GM18517 (cell line): ENCODE results near the gene GLRA3.

Experiments
- ATAC-seq: cut with Tn5 transposase; IDR thresholded peaks from one replicate; pipeline ENCODE4 v1.9.1; 2021; ENCODE audit warnings: mild to moderate bottlenecking, moderate library complexity; ENCODE audit not compliant: unreplicated experiment

The GLRA3 gene

GRCh38 chr4:174604198-174604597, 224.8 kb downstream of the GLRA3 start:
- no peak for ATAC-seq

- ATAC-seq: no peak
Measured at GRCh38 chr4:174600391-174600790, 228.7 kb downstream of the GLRA3 start.

- ATAC-seq: no peak
Measured at GRCh38 chr4:174598800-174599199, 230.2 kb downstream of the GLRA3 start.

- ATAC-seq: no peak
Measured at GRCh38 chr4:174596513-174596912, 232.5 kb downstream of the GLRA3 start.

GRCh38 chr4:174595141-174595929, 233.7 kb downstream of the GLRA3 start:
- no peak for ATAC-seq

GRCh38 chr4:174593701-174594100, 235.3 kb downstream of the GLRA3 start:
- no peak for ATAC-seq

- ATAC-seq: no peak
Measured at GRCh38 chr4:174592985-174593335, 236.1 kb downstream of the GLRA3 start.

GRCh38 chr4:174592256-174592984, 236.6 kb downstream of the GLRA3 start:
- ATAC-seq: no peak

- ATAC-seq: peak; percentile 70
Measured at GRCh38 chr4:174591243-174592021, 237.6 kb downstream of the GLRA3 start.

GRCh38 chr4:174590336-174590735, 238.7 kb downstream of the GLRA3 start:
- ATAC-seq: no peak
